HCT116 (cell line): ENCODE results near the gene CPNE8.

ENCODE experiments used
- EZH2 ChIP-seq: fragments of 200-600 bp; sonication (generic); IDR thresholded peaks from 2 replicates; pipeline ENCODE4 v1.6.1; 2017; ENCODE audit warnings: antibody characterized with exemption, mixed run types
- YY1 ChIP-seq: IDR thresholded peaks from 2 replicates; pipeline ENCODE4 v1.6.1; 2011; ENCODE audit warnings: low read length, low read depth, moderate library complexity, mild to moderate bottlenecking; ENCODE audit not compliant: insufficient replicate concordance; ENCODE audit errors: extremely low read depth
- TF ChIP-seq, protein P1 (sequence below), 3 experiments: fragments of 200-600 bp in 1 of 3; sonication (generic) in 1 of 3; IDR thresholded peaks in 2 of 3; conservative IDR thresholded peaks in 1 of 3; 2 replicates each; pipeline ENCODE4 v1.5.1; 2012 to 2017; ENCODE audit warnings: low read depth in 2 of 3, low read length in 2 of 3, antibody characterized with exemption in 1 of 3, borderline replicate concordance in 1 of 3, control low read depth in 1 of 3, mild to moderate bottlenecking in 1 of 3, mixed read lengths in 1 of 3, mixed run types in 1 of 3, moderate library complexity in 1 of 3; ENCODE audit not compliant: insufficient read depth in 1 of 3

DNA sequence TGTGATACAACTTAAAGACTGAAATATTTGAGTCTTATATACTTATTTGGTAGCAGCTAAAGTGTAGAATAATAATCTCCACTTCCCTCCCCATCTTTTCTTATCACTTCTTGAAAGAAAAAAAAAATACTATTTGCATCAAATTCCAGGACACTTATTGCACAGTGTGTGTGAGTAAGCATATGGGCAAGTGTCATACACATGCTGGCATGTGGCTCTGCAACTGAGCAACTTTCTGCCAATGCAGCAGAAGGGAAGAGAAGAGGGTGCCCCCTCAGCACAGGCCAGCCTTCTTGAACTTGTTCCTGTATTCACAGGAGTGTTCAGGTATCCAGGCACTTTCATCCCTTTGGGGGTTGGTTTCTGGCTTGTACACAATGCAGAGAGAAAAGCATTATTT, 145.8 kb downstream of the CPNE8 start:
- TF ChIP-seq EZH2: no peak
- TF ChIP-seq YY1: no peak
- TF ChIP-seq, protein P1, sequence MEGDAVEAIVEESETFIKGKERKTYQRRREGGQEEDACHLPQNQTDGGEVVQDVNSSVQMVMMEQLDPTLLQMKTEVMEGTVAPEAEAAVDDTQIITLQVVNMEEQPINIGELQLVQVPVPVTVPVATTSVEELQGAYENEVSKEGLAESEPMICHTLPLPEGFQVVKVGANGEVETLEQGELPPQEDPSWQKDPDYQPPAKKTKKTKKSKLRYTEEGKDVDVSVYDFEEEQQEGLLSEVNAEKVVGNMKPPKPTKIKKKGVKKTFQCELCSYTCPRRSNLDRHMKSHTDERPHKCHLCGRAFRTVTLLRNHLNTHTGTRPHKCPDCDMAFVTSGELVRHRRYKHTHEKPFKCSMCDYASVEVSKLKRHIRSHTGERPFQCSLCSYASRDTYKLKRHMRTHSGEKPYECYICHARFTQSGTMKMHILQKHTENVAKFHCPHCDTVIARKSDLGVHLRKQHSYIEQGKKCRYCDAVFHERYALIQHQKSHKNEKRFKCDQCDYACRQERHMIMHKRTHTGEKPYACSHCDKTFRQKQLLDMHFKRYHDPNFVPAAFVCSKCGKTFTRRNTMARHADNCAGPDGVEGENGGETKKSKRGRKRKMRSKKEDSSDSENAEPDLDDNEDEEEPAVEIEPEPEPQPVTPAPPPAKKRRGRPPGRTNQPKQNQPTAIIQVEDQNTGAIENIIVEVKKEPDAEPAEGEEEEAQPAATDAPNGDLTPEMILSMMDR (IDR thresholded peaks at IDR 0.05 in 2 of 3, conservative IDR thresholded peaks at IDR 0.05 in 1 of 3; ENCODE audit: borderline replicate concordance in 1 of 3, insufficient read depth in 1 of 3, low read depth in 2 of 3, low read length in 2 of 3): no peak
